ENCODE results near the gene ITPK1. TPM values are rescaled to one million over a fixed set of nuclear protein-coding genes. Genes with fewer than 3 reads are reported as not detected.

Gene ITPK1
- total RNA-seq, 4 donors from 2014 or later: 19.7 to 97.7 (median 26.5) TPM

DNA sequence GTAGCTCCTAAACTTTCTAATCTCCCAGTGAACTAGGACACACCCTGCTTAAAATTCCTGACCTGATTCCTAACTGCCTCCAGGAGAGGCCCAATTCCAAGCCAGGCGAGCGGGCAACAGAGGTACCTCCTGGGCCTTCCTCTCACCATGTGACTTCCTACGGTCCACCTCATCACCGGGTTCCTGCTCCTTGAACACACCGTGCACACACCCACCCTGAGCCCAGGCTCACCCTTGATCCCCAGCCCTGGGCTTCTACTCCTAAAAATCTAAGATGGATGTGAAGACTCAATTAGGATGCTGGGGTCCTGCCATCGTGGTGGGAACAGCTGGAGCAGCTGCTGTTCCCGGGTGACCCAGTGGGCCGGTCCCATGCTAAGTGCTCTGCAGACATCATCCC, 124.2 kb downstream of the ITPK1 start:
- Histone ChIP-seq H3K4me1 (peaks cover under 1 to 4% of the 10 kb centered on the region in 2 donors), H3K27ac (no peak overlapping the region), H3K9me3 (no peaks in the 10 kb centered on the region), H3K36me3 (no peaks in the 10 kb centered on the region), H3K4me3 (no peak overlapping the region), H3K27me3 (no peaks in the 10 kb centered on the region)
- DNase-seq: no peak
- intact Hi-C loops (cut with DNase I; ENCODE audit: low total_unique reads): no loop called here
- TF ChIP-seq, protein P1, sequence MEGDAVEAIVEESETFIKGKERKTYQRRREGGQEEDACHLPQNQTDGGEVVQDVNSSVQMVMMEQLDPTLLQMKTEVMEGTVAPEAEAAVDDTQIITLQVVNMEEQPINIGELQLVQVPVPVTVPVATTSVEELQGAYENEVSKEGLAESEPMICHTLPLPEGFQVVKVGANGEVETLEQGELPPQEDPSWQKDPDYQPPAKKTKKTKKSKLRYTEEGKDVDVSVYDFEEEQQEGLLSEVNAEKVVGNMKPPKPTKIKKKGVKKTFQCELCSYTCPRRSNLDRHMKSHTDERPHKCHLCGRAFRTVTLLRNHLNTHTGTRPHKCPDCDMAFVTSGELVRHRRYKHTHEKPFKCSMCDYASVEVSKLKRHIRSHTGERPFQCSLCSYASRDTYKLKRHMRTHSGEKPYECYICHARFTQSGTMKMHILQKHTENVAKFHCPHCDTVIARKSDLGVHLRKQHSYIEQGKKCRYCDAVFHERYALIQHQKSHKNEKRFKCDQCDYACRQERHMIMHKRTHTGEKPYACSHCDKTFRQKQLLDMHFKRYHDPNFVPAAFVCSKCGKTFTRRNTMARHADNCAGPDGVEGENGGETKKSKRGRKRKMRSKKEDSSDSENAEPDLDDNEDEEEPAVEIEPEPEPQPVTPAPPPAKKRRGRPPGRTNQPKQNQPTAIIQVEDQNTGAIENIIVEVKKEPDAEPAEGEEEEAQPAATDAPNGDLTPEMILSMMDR (IDR thresholded peaks at IDR 0.05): no peak
- TF ChIP-seq POLR2A (IDR thresholded peaks at IDR 0.05): no peak

DNA sequence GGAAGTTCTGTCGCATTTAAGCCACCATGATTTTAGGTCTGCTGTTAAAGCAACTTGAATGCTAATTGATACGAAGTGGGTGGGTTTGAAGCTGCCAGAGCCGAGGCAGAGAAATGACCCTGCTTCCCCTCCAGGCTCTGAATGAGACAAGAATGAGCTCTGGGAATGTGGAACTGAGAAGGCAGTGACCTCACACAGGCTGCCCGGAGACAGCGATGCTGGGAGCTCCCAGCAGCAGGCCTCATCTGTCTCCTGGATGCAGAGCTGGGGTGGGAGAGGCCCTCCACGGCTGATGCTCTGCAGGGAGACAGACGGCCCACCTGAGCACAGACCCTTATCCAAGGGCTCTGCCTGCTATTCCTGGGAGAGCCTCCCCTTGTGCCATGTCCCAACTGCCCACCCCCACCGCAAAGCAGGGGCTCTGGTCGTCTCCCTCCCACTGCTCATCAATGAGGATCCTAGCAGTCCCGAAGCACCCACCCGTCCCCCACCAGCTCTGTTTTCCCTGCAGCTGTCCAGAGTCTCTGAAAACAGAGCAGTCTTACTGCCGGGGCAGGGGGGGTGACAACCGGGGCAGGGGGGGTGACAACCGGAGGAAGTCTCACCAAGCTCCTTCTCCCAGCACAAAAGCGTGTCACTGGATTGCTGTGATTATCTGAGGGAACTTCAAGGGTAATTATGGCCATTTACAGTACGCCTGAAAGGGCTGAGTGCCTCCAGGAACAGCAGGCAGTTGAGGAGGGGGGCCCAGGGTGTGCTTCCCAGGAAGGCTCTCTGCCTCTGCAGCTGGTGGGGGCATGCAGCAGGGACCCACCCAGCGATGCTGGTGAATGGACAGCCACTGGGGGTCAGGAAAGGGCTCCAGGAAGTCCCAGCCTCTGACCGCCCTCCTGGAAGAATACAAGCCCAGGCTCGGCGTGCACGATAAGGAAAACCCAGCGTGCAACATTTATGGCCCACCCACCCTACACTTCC, 125.0 kb downstream of the ITPK1 start:
- intact Hi-C loops (cut with DNase I; ENCODE audit: low total_unique reads): no loop called here
- DNase-seq: no peak
- H3K27ac ChIP-seq: no peak overlapping the region

DNA sequence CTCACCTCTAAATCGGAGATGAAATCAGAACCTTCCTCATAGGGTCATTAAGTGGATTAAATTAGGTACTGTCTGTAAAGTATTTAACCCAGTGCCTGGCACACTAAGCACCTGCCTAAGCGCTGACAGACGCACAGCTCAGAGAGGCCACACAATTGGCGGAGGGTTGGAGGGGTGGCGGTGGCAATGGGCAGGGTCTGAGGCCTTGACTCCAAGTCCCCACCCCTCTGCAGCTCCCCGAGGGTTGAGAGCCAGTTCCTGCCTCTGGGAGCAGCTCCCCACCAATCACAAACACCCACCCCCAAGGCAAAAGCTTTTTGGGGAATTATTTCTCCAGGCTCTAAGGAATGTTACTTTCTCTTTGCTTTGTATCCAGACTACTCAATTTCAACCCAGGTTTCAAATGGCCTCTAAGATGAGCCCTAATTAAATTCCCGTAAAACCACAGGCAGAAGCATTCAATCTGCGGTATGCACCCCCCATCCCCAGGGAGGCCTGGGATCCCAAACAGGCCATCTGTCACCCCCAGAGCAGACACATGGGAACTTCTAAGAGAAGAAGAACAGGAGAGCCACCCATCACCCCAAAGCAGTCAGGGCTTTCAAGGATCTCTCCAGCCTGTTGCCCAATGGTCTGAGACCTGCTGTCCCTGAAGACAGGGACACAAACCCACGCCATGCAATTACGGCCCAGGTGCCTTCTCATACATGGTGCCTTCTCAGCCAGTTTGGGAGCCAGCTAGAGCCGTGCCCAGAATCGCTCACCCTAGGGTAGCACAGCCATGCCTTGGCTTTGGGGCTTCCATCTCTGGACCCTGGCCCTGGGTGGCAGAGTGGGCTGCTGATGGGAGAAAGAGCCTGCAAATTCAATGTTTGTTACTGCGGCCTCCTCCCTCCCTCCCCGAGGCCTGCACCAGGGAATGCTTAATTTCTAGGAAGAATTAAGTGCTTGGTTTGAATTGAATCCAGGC, 126.7 kb downstream of the ITPK1 start:
- intact Hi-C loops (cut with DNase I; ENCODE audit: low total_unique reads): no loop called here
- Histone ChIP-seq H3K27me3 (no peaks in the 10 kb centered on the region), H3K36me3 (no peaks in the 10 kb centered on the region), H3K4me3 (no peak overlapping the region), H3K4me1 (peaks cover 4 to 12% of the 10 kb centered on the region in 2 donors), H3K27ac (peak overlapping the region; percentile 59 to 63), H3K9me3 (no peaks in the 10 kb centered on the region)
- TF ChIP-seq POLR2A (IDR thresholded peaks at IDR 0.05): no peak
- TF ChIP-seq, protein P1 (IDR thresholded peaks at IDR 0.05): no peak
- no peak for DNase-seq

More for the DNA sequence above, 125.0 kb downstream of the ITPK1 start:
- Histone ChIP-seq H3K9me3 (no peaks in the 10 kb centered on the region), H3K4me3 (no peak overlapping the region), H3K36me3 (no peaks in the 10 kb centered on the region), H3K4me1 (peaks cover 4 to 7% of the 10 kb centered on the region in 2 donors), H3K27me3 (no peaks in the 10 kb centered on the region)
- TF ChIP-seq POLR2A (IDR thresholded peaks at IDR 0.05): no peak
- TF ChIP-seq, protein P1 (IDR thresholded peaks at IDR 0.05): no peak

DNA sequence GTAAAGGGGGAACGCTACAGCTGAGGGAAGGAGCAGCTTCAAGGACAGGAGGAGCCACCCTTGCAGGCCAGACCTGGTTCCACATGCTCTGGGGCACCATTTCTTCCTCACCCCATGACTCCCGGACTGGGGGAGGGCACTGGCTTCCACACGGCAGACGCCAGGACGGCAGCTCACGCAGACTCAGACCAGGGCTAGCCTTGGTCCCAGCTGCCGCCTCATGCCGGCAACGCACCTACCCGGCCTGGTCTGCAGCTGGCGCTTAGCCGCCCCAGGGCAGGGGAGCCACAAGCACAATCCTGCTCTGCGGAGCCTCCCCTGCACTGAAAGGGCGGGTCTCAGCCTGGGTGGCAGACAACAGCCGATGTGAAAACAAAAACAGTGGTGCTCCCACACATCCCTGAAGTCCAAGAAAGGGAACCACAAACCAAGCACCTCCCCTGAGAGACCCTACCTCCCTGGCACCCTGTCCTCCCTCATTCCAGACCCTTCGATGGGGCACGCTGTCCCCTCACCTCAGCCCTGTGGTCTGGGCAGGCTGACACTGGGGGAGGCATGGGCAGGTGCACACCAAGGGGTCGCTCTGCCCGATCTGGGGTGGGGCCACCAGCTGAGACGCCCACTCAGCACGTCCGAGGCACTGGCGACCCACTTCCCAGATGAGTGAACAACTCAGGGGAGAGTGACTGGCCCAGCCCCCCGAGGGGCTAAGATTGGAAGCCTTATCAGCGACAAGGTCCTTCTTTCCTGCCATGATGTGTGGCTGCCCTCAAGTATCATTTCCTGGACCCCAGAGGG, 127.8 kb downstream of the ITPK1 start:
- Histone ChIP-seq H3K4me1 (peaks cover 4 to 12% of the 10 kb centered on the region in 2 donors), H3K27me3 (no peaks in the 10 kb centered on the region), H3K27ac (peak overlapping the region; percentile 59 to 63), H3K4me3 (no peak overlapping the region), H3K9me3 (no peaks in the 10 kb centered on the region), H3K36me3 (no peaks in the 10 kb centered on the region)
- TF ChIP-seq, protein P1 (IDR thresholded peaks at IDR 0.05): no peak
- no peak for TF ChIP-seq POLR2A (IDR thresholded peaks at IDR 0.05)
- intact Hi-C loops (cut with DNase I; ENCODE audit: low total_unique reads): no loop called here
- no peak for DNase-seq
